GM12892 (cell line): ENCODE data around the gene AGO3.

Experiments
- DNase-seq: peaks from one replicate; pipeline ENCODE4 v3.0.0; 2011; ENCODE audit not compliant: insufficient read length
- FAIRE-seq: peaks from 2 replicates; lab custom pipeline; 2011; peaks lifted over from hg19 to GRCh38; lab: Jason Lieb, UNC
- POLR2A ChIP-seq: IDR thresholded peaks from 2 replicates; pipeline ENCODE4 v1.6.1; 2011; ENCODE audit warnings: low read depth, low read length, control low read depth
- POLR2AphosphoS5 ChIP-seq: IDR thresholded peaks from 2 replicates; pipeline ENCODE4 v1.6.1; 2011; ENCODE audit warnings: low read depth, low read length, control low read depth
- TAF1 ChIP-seq: IDR thresholded peaks from 2 replicates; pipeline ENCODE4 v1.6.1; 2011; ENCODE audit warnings: low read depth, mild to moderate bottlenecking, control low read depth, low read length, borderline replicate concordance

The AGO3 gene

GRCh38 chr1:36067871-36068270, 137.0 kb downstream of the AGO3 start:
- DNase-seq, result no peak
- FAIRE-seq, result no peak
- TF ChIP-seq TAF1, result no peak
- no peak for TF ChIP-seq POLR2A
- no peak for TF ChIP-seq POLR2AphosphoS5

GRCh38 chr1:36068866-36069265, 138.0 kb downstream of the AGO3 start:
- TF ChIP-seq POLR2A, result no peak
- no peak for TF ChIP-seq TAF1
- no peak for TF ChIP-seq POLR2AphosphoS5
- DNase-seq (no peak), FAIRE-seq (no peak)

- no peak for TF ChIP-seq POLR2AphosphoS5
- TF ChIP-seq TAF1, result no peak
- TF ChIP-seq POLR2A, result no peak
- FAIRE-seq (no peak), DNase-seq (no peak)
Measured at GRCh38 chr1:36070349-36070748, 139.4 kb downstream of the AGO3 start.

- TF ChIP-seq TAF1 (no peak), POLR2AphosphoS5 (no peak), POLR2A (no peak)
- FAIRE-seq, result no peak
- no peak for DNase-seq
Measured at GRCh38 chr1:36076979-36077573, 146.2 kb downstream of the AGO3 start.

GRCh38 chr1:36080236-36080635, 149.3 kb downstream of the AGO3 start:
- DNase-seq (no peak), FAIRE-seq (no peak)
- TF ChIP-seq POLR2A (no peak), TAF1 (no peak), POLR2AphosphoS5 (no peak)

GRCh38 chr1:36080801-36081200, 149.9 kb downstream of the AGO3 start:
- FAIRE-seq (no peak), DNase-seq (no peak)
- TF ChIP-seq POLR2AphosphoS5, result no peak
- TF ChIP-seq TAF1, result no peak
- TF ChIP-seq POLR2A, result no peak

- no peak for DNase-seq
- TF ChIP-seq POLR2A (no peak), POLR2AphosphoS5 (no peak), TAF1 (no peak)
- FAIRE-seq, result no peak
Measured at GRCh38 chr1:36081926-36082485, 151.1 kb downstream of the AGO3 start.

- DNase-seq, result no peak
- TF ChIP-seq POLR2A, result no peak
- no peak for TF ChIP-seq TAF1
- no peak for TF ChIP-seq POLR2AphosphoS5
- no peak for FAIRE-seq
Measured at GRCh38 chr1:36083219-36083618, 152.3 kb downstream of the AGO3 start.

- DNase-seq (no peak), FAIRE-seq (no peak)
- no peak for TF ChIP-seq POLR2AphosphoS5
- TF ChIP-seq TAF1, result no peak
Measured at GRCh38 chr1:36083635-36084496, 153.0 kb downstream of the AGO3 start, which contains the start of gene TEKT2. Gene TEKT2, plus strand, starts transcription at chr1:36084094. Its CDS starts 828 bp downstream, at chr1:36084922.

- DNase-seq, result no peak
- no peak for FAIRE-seq
- TF ChIP-seq POLR2AphosphoS5 (no peak), TAF1 (no peak), POLR2A (no peak)
Measured at GRCh38 chr1:36084497-36085115, 153.7 kb downstream of the AGO3 start.

GRCh38 chr1:36085126-36085525, 154.2 kb downstream of the AGO3 start:
- DNase-seq (no peak), FAIRE-seq (no peak)
- TF ChIP-seq TAF1 (no peak), POLR2A (no peak), POLR2AphosphoS5 (no peak)
